AG04449 (cell line): ENCODE measurements around the gene FBXO5.

Experiments used
- CTCF ChIA-PET: fragments of 350-600 bp; formaldehyde crosslinking; extraction: SDS; loops from one replicate; lab custom pipeline; 2021; ENCODE audit warnings: antibody characterized with exemption; lab: Yijun Ruan, JAX
- POLR2A ChIA-PET: fragments of 400-600, 350-600 bp; formaldehyde crosslinking; extraction: SDS; loops from one replicate; lab custom pipeline; 2020; ENCODE audit warnings: antibody characterized with exemption, inconsistent platforms; lab: Yijun Ruan, JAX
- DNase-seq: peaks from one replicate; pipeline ENCODE4 v3.0.0-alpha.2; 2010; ENCODE audit warnings: low read depth, low spot score
- H3K4me3 ChIP-seq: 2 replicates; pipeline ENCODE4 v1.5.1; 2011; ENCODE audit warnings: low read depth, mild to moderate bottlenecking, control low read depth, low read length
- TF ChIP-seq, protein P1 (sequence below): IDR thresholded peaks from one replicate; pipeline ENCODE4 v1.5.1; 2011; ENCODE audit warnings: mild to moderate bottlenecking, moderate library complexity, low read length, control low read depth, inconsistent platforms; ENCODE audit not compliant: insufficient read depth; ENCODE audit errors: missing control alignments

Gene FBXO5

DNA sequence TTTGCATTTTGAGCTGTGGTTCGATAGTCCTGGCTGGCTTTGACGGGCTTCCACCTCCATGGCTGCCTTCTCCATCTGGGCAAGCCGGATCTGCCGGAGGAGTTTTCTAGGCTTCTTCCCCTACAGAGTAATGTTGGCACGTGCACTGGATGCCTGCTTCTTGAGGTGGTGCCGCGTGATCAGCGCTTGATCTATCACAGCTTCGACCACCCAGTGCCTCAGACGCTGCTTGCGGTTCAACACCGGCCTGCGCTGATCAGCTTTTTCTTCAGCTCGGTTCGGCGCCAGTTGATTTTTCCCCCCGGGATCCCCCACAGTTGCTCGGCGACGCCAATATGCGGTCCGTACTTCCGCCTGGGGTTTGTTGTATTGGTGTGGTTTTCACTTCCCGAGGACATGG, 23.5 kb downstream of the FBXO5 start:
- TF ChIP-seq, protein P1, sequence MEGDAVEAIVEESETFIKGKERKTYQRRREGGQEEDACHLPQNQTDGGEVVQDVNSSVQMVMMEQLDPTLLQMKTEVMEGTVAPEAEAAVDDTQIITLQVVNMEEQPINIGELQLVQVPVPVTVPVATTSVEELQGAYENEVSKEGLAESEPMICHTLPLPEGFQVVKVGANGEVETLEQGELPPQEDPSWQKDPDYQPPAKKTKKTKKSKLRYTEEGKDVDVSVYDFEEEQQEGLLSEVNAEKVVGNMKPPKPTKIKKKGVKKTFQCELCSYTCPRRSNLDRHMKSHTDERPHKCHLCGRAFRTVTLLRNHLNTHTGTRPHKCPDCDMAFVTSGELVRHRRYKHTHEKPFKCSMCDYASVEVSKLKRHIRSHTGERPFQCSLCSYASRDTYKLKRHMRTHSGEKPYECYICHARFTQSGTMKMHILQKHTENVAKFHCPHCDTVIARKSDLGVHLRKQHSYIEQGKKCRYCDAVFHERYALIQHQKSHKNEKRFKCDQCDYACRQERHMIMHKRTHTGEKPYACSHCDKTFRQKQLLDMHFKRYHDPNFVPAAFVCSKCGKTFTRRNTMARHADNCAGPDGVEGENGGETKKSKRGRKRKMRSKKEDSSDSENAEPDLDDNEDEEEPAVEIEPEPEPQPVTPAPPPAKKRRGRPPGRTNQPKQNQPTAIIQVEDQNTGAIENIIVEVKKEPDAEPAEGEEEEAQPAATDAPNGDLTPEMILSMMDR: no peak
- no peak overlapping the region for H3K4me3 ChIP-seq
- DNase-seq: no peak
- ChIA-PET CTCF (interaction anchor here (1.6 kb wide), 1 partner anchor 11 kb away, joined by 4 read pairs; no protein-coding TSS in a partner anchor), POLR2A (no interaction called here)

DNA sequence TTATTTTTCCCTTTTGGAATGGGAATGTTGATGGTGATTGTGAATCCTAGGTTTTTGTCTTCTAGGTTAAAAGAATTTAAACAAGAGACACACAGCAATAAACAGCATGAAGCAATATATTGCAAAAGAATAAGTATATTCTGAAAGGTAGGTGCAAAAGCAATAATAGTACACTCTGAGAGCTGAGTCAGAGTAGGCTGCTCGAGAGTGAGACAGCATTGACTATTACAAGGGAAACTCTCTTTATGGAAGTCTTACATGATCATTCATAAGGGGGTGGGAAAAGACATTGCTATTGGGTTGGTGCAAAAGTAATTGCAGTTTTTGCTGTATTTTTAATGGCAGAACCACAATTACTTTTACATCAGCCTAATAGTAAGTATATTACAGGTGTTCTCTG, 25.0 kb downstream of the FBXO5 start:
- TF ChIP-seq, protein P1: no peak
- POLR2A ChIA-PET: no interaction called here
- H3K4me3 ChIP-seq: no peak overlapping the region
- CTCF ChIA-PET: interaction anchor here (2.4 kb wide), 1 partner anchor 9 kb away, joined by 13 read pairs; no protein-coding TSS in a partner anchor
- DNase-seq: no peak

DNA sequence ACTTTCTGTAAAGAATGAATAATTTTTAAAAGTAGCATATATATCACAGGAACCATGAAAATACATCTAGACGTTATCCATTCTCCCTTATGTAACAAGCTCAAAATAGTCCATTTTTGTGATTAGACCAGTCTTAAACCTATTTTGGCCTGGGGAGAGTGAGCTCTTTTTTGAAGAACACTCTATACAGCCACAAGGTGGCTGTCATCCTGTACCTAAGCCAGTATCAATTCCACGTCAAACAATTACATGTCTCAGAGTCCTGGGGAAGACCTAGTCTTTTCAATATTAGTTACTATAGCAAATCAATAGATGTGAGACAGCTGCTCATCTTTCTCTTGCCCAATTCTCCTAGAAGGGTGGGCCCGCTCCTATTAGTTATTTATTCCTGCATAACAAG, 28.4 kb downstream of the FBXO5 start:
- TF ChIP-seq, protein P1: no peak
- CTCF ChIA-PET: interaction anchor here (0.7 to 3.5 kb wide), 29 partner anchors 9 to 726 kb away, joined by 3 to 44 read pairs (median 5); partner anchors contain the start of genes FBXO5 and VIP
- DNase-seq: no peak
- no peak overlapping the region for H3K4me3 ChIP-seq
- POLR2A ChIA-PET: no interaction called here

DNA sequence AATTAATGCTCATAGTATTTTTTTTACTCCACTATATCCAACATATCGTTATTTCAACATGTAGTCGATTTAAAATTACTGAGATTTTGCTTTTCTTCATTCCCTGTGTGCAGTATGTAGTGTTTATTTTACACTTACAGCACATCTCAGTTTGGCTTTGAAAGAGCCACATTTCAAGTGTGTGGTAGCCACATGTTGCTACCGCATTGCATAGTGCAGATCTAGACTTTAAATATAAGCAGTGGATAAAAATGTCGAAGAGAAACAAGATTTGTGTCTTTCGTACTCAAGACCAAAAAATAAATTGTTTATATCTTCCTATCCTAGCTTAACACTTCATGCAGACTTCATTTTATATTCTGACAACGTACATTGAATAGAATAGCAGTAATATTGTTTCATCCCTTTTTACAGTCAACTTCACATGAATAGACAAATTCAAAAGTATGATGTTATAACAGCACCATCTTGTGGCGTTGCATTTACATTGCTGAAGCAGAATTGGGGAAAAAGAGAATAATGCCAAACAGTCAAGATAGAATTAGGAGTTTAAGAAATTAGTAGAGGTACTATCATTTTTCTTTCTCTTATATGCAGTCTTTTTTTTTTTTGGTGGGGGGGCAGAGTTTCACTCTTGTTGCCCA, 29.9 kb downstream of the FBXO5 start:
- H3K4me3 ChIP-seq: no peak overlapping the region
- no peak for DNase-seq
- ChIA-PET CTCF (interaction anchor here (0.6 to 3.5 kb wide), 27 partner anchors 9 to 468 kb away, joined by 3 to 44 read pairs (median 4); partner anchors contain the start of genes FBXO5 and VIP), POLR2A (no interaction called here)
- TF ChIP-seq, protein P1: peak; percentile 59

DNA sequence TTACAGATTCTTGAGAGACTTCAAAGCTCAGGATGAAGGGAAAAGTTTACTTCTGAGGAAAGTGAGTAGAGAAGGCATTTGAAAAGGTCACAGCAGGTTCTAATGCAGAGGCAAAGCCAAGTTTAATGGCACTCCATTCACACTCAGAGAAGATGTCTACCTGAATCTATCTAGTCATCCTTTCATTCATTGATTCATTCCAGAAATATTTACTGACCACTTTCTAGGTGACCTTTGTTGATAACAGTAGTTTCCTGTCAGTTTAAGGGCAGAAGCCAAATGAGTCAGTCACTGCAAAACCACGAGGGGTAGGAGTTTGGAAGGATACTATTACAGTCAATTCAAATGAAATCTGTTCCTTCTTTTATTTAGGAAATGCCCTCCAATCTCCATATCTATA, 30.8 kb downstream of the FBXO5 start:
- ChIA-PET POLR2A (no interaction called here), CTCF (interaction anchor here (0.7 to 5.7 kb wide), 7 partner anchors 11 to 235 kb away, joined by 3 to 120 read pairs (median 5); partner anchors contain the start of gene VIP)
- H3K4me3 ChIP-seq: no peak overlapping the region
- DNase-seq: no peak
- TF ChIP-seq, protein P1: no peak

DNA sequence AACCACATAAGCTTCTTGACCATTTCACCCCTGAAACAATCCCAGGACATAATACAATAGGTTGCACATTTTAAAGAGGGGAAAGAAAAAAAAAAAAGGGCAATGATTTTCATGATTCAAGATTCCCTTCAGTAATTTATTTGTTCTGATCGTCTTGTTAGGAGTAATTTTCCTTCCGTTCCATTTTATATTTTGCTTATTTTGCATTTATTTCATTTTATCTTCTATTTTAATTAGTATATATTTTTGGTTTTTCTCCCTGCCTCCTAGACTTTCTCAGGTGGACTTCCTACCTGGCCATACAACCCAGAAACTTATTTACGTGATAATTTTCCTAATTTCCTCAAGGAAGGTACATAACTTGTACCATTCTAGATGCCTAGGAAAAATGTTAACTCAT, 32.6 kb downstream of the FBXO5 start:
- TF ChIP-seq, protein P1: no peak
- no peak overlapping the region for H3K4me3 ChIP-seq
- CTCF ChIA-PET: interaction anchor here (1.1 to 5.7 kb wide), 10 partner anchors 9 to 465 kb away, joined by 3 to 120 read pairs (median 4); partner anchors contain the start of genes FBXO5 and VIP
- no peak for DNase-seq
- POLR2A ChIA-PET: no interaction called here
